ENCODE data around the gene CPLX1. TPM values are rescaled to one million over a fixed set of nuclear protein-coding genes. Genes with fewer than 3 reads are reported as not detected.

The CPLX1 gene
- total and polyA plus RNA-seq, 2 donors (not counting 1 experiment from before 2014, with no cell fraction given): 0.03 to 0.66 TPM

DNA sequence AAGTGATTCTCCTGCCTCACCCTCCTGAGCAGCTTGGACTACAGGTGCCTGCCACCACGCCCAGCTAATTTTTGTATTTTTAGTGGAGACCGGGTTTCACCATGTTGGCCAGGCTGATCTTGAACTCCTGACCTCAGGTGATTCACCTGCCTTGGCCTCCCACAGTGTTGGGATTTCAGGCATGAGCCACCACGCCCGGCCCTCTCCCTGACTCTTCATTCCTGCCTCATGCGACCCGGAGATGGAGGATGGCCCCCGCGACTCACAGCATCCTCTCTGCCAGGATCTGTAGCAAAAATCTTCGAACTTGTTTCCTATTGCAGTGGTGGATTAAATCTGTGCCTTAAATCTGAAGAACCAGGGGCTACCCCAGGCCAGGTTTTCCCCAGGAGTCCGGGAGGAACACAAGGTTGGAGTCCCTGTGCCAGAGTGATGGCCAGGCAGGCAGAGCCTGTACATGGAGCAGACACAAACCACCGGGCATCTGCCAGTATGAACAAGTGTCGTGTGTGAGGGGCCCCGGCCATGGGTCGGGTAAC is 11.5 kb downstream of the CPLX1 start:
- H3K4me2 ChIP-seq (ENCODE audit: extremely low read depth, insufficient read depth, low read length): no peak overlapping the region
- no peaks in the 10 kb centered on the region for H3K79me2 ChIP-seq (ENCODE audit: control insufficient read depth, insufficient read depth, low read length)
- no peak for DNase-seq (ENCODE audit: low read depth in 2 of 2)
- H3K4me1 ChIP-seq (ENCODE audit: control insufficient read depth, extremely low read depth, insufficient read depth, low read length): no peaks in the 10 kb centered on the region
- peaks cover 13% of the 10 kb centered on the region for H3K27me3 ChIP-seq (ENCODE audit: control insufficient read depth, insufficient read depth, low read length)
- no peaks in the 10 kb centered on the region for H3K9me3 ChIP-seq (ENCODE audit: control insufficient read depth, insufficient read depth, low read depth, low read length)
- no peak overlapping the region for H2AFZ ChIP-seq (ENCODE audit: low read length)
- TF ChIP-seq EZH2 (IDR thresholded peaks at IDR 0.05; ENCODE audit: low read length, missing control alignments): no peak
- TF ChIP-seq, protein P1, sequence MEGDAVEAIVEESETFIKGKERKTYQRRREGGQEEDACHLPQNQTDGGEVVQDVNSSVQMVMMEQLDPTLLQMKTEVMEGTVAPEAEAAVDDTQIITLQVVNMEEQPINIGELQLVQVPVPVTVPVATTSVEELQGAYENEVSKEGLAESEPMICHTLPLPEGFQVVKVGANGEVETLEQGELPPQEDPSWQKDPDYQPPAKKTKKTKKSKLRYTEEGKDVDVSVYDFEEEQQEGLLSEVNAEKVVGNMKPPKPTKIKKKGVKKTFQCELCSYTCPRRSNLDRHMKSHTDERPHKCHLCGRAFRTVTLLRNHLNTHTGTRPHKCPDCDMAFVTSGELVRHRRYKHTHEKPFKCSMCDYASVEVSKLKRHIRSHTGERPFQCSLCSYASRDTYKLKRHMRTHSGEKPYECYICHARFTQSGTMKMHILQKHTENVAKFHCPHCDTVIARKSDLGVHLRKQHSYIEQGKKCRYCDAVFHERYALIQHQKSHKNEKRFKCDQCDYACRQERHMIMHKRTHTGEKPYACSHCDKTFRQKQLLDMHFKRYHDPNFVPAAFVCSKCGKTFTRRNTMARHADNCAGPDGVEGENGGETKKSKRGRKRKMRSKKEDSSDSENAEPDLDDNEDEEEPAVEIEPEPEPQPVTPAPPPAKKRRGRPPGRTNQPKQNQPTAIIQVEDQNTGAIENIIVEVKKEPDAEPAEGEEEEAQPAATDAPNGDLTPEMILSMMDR (conservative IDR thresholded peaks at IDR 0.05 in 1 of 2, IDR thresholded peaks at IDR 0.05 in 1 of 2; ENCODE audit: low read depth in 1 of 2, low read length in 2 of 2): no peak
- H4K20me1 ChIP-seq (ENCODE audit: control insufficient read depth, extremely low read depth, insufficient read depth, low read length): no peaks in the 10 kb centered on the region
- H3K27ac ChIP-seq (ENCODE audit: insufficient read depth, low read length): no peak overlapping the region
- no peak overlapping the region for H3K4me3 ChIP-seq (replicated peaks in 1 of 4; ENCODE audit: control extremely low read depth in 1 of 4, insufficient read depth in 1 of 4, low read depth in 3 of 4, low read length in 4 of 4)
- no peak overlapping the region for H3K9ac ChIP-seq (ENCODE audit: insufficient read depth, low read length)
- no peaks in the 10 kb centered on the region for H3K36me3 ChIP-seq (ENCODE audit: control insufficient read depth, insufficient read depth, low read length)

- no peak overlapping the region for H3K27ac ChIP-seq (ENCODE audit: insufficient read depth, low read length)
- no peaks in the 10 kb centered on the region for H3K79me2 ChIP-seq (ENCODE audit: control insufficient read depth, insufficient read depth, low read length)
- H3K9me3 ChIP-seq (ENCODE audit: control insufficient read depth, insufficient read depth, low read depth, low read length): no peaks in the 10 kb centered on the region
- no peaks in the 10 kb centered on the region for H3K36me3 ChIP-seq (ENCODE audit: control insufficient read depth, insufficient read depth, low read length)
- no peak overlapping the region for H3K9ac ChIP-seq (ENCODE audit: insufficient read depth, low read length)
- TF ChIP-seq EZH2 (IDR thresholded peaks at IDR 0.05; ENCODE audit: low read length, missing control alignments): no peak
- TF ChIP-seq, protein P1 (conservative IDR thresholded peaks at IDR 0.05 in 1 of 2, IDR thresholded peaks at IDR 0.05 in 1 of 2; ENCODE audit: low read depth in 1 of 2, low read length in 2 of 2): no peak
- no peak overlapping the region for H3K4me2 ChIP-seq (ENCODE audit: extremely low read depth, insufficient read depth, low read length)
- no peak for DNase-seq (ENCODE audit: low read depth in 2 of 2)
- H2AFZ ChIP-seq (ENCODE audit: low read length): no peak overlapping the region
- H3K4me1 ChIP-seq (ENCODE audit: control insufficient read depth, extremely low read depth, insufficient read depth, low read length): no peaks in the 10 kb centered on the region
- H3K4me3 ChIP-seq (replicated peaks in 1 of 4; ENCODE audit: control extremely low read depth in 1 of 4, insufficient read depth in 1 of 4, low read depth in 3 of 4, low read length in 4 of 4): no peak overlapping the region
- peaks cover 11% of the 10 kb centered on the region for H3K27me3 ChIP-seq (ENCODE audit: control insufficient read depth, insufficient read depth, low read length)
- no peaks in the 10 kb centered on the region for H4K20me1 ChIP-seq (ENCODE audit: control insufficient read depth, extremely low read depth, insufficient read depth, low read length)
These were observed 12.0 kb downstream of the CPLX1 start for GRCh38 chr4:813900-814299.

- no peaks in the 10 kb centered on the region for H3K36me3 ChIP-seq (ENCODE audit: control insufficient read depth, insufficient read depth, low read length)
- peaks cover 3% of the 10 kb centered on the region for H3K27me3 ChIP-seq (ENCODE audit: control insufficient read depth, insufficient read depth, low read length)
- TF ChIP-seq EZH2 (IDR thresholded peaks at IDR 0.05; ENCODE audit: low read length, missing control alignments): no peak
- TF ChIP-seq, protein P1 (conservative IDR thresholded peaks at IDR 0.05 in 1 of 2, IDR thresholded peaks at IDR 0.05 in 1 of 2; ENCODE audit: low read depth in 1 of 2, low read length in 2 of 2): no peak
- no peaks in the 10 kb centered on the region for H4K20me1 ChIP-seq (ENCODE audit: control insufficient read depth, extremely low read depth, insufficient read depth, low read length)
- H3K4me2 ChIP-seq (ENCODE audit: extremely low read depth, insufficient read depth, low read length): no peak overlapping the region
- no peaks in the 10 kb centered on the region for H3K79me2 ChIP-seq (ENCODE audit: control insufficient read depth, insufficient read depth, low read length)
- DNase-seq (ENCODE audit: low read depth in 2 of 2): no peak
- no peaks in the 10 kb centered on the region for H3K4me1 ChIP-seq (ENCODE audit: control insufficient read depth, extremely low read depth, insufficient read depth, low read length)
- no peak overlapping the region for H3K27ac ChIP-seq (ENCODE audit: insufficient read depth, low read length)
- no peak overlapping the region for H2AFZ ChIP-seq (ENCODE audit: low read length)
- no peaks in the 10 kb centered on the region for H3K9me3 ChIP-seq (ENCODE audit: control insufficient read depth, insufficient read depth, low read depth, low read length)
- no peak overlapping the region for H3K9ac ChIP-seq (ENCODE audit: insufficient read depth, low read length)
- H3K4me3 ChIP-seq (replicated peaks in 1 of 4; ENCODE audit: control extremely low read depth in 1 of 4, insufficient read depth in 1 of 4, low read depth in 3 of 4, low read length in 4 of 4): no peak overlapping the region
These were observed 16.9 kb downstream of the CPLX1 start for GRCh38 chr4:808860-809570.
